Type B pancreatic cell (in vitro differentiated cells): ENCODE measurements around the gene ATP5F1D. TPM values are rescaled to one million over a fixed set of nuclear protein-coding genes. Genes with fewer than 3 reads are reported as not detected.
"Not testable (repeated sequence)": the region's sequence is repeated elsewhere in the genome, so short reads cannot be mapped to it uniquely, and the experiment has no call there.

ENCODE experiments used
- DNase-seq: peaks from one replicate; pipeline ENCODE4 v3.0.0; 2021; ENCODE audit warnings: mixed read lengths; ENCODE audit not compliant: unreplicated experiment; ENCODE audit errors: extremely low spot score
- H3K27ac Mint-ChIP-seq: 2 replicates; pipeline ENCODE4 v1.8.0; 2021; ENCODE audit warnings: mild to moderate bottlenecking, mixed read lengths
- H3K27me3 Mint-ChIP-seq: 2 replicates; pipeline ENCODE4 v1.8.0; 2021; ENCODE audit warnings: mixed read lengths
- H3K36me3 Mint-ChIP-seq: 2 replicates; pipeline ENCODE4 v1.8.0; 2021; ENCODE audit warnings: mixed read lengths
- H3K4me1 Mint-ChIP-seq: one replicate; pipeline ENCODE4 v1.8.0; 2021; ENCODE audit warnings: mixed read lengths; ENCODE audit not compliant: unreplicated experiment
- H3K4me3 Mint-ChIP-seq: 2 replicates; pipeline ENCODE4 v1.8.0; 2021; ENCODE audit warnings: mild to moderate bottlenecking, mixed read lengths
- H3K9me3 Mint-ChIP-seq: 2 replicates; pipeline ENCODE4 v1.8.0; 2021; ENCODE audit warnings: mixed read lengths
- long read RNA-seq: library from polyadenylated mRNA; unstranded; transcript quantifications from one replicate; pipeline ENCODE4 v2.0.0, GENCODE V29; 2020
- total RNA-seq: library from RNA; stranded (reverse); gene quantifications from 2 replicates; pipeline ENCODE4 v1.2.1, GENCODE V29; 2021; ENCODE audit warnings: low replicate concordance
- TF ChIP-seq, protein P1 (sequence below): fragments of 200-600 bp; sonication (generic); conservative IDR thresholded peaks from 2 replicates; pipeline ENCODE4 v1.5.0; 2021; ENCODE audit warnings: antibody characterized with exemption, mild to moderate bottlenecking

ATP5F1D gene
- 165 and 197 TPM in 2 replicates for total RNA-seq
- long read RNA-seq, transcript ATP5F1D-202 (5 exons, 704 nt) = major isoform, 9 of 12 reads
- long read RNA-seq, partial matches to known transcripts = 3 of 12 reads
- long read RNA-seq, other reads (novel, unspliced or antisense) = 0 of 12 reads

DNA sequence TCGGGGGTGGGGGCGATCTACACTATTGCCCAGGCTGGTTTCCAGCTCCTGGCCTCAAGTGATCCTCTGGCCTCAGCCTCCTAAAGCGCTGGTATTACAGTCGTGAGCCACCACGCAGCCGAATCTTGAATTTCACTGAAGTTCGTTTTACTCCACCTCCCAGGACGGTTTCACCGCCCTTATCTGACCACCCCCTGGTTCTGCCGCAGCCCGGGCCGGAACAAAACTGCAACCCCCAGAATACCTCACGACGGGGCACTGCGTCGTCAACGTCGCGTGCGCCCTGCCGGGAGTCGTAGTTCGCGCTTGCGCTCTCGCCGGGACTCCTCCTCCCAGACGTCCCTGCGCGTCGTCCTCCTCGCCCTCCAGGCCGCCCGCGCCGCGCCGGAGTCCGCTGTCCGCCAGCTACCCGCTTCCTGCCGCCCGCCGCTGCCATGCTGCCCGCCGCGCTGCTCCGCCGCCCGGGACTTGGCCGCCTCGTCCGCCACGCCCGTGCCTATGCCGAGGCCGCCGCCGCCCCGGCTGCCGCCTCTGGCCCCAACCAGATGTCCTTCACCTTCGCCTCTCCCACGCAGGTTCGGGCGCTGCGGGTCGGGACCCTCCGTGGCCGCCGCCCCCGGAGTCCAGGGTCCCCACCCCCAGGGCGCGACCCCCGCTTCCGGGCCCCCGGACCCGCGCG lies at the start of gene ATP5F1D:
Gene ATP5F1D, plus strand, starts transcription at position 335 of the 679 bp plus-strand sequence. Its CDS starts 100 bp downstream, at position 435.
- TF ChIP-seq, protein P1, sequence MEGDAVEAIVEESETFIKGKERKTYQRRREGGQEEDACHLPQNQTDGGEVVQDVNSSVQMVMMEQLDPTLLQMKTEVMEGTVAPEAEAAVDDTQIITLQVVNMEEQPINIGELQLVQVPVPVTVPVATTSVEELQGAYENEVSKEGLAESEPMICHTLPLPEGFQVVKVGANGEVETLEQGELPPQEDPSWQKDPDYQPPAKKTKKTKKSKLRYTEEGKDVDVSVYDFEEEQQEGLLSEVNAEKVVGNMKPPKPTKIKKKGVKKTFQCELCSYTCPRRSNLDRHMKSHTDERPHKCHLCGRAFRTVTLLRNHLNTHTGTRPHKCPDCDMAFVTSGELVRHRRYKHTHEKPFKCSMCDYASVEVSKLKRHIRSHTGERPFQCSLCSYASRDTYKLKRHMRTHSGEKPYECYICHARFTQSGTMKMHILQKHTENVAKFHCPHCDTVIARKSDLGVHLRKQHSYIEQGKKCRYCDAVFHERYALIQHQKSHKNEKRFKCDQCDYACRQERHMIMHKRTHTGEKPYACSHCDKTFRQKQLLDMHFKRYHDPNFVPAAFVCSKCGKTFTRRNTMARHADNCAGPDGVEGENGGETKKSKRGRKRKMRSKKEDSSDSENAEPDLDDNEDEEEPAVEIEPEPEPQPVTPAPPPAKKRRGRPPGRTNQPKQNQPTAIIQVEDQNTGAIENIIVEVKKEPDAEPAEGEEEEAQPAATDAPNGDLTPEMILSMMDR = no peak
- no peaks in the 10 kb centered on the region for H3K36me3 Mint-ChIP-seq
- H3K4me1 Mint-ChIP-seq = peaks cover 12% of the 10 kb centered on the region
- H3K27ac Mint-ChIP-seq = peak within 1 kb of the TSS; percentile 93
- H3K27me3 Mint-ChIP-seq = no peaks in the 10 kb centered on the region
- DNase-seq = peak; percentile 92
- H3K9me3 Mint-ChIP-seq = no peaks in the 10 kb centered on the region
- H3K4me3 Mint-ChIP-seq = peak within 1 kb of the TSS; percentile 92

DNA sequence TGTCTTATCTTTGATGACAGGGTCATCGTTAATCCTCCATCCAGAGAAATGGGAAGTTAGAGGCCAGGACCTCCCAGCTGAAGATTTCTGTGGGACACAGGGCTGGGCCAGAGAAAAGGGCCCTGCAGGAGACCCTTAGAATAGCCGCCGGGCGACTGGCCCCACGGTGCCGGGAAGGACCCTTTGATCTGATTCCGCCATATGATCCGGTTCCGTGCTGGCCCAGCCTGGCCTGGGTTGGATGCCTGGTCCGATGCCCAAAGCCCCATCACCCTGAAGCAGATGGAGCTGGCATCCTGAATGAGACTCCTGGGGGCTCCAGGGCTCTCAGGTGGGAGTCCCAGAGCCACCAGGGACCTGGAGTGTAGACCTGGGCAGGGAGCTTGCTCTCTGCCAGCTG lies 42.0 kb upstream of the ATP5F1D start:
- no peaks in the 10 kb centered on the region for H3K36me3 Mint-ChIP-seq
- H3K4me1 Mint-ChIP-seq = peaks cover 11% of the 10 kb centered on the region
- TF ChIP-seq, protein P1 = no peak
- H3K9me3 Mint-ChIP-seq = no peaks in the 10 kb centered on the region
- no peak overlapping the region for H3K4me3 Mint-ChIP-seq
- H3K27me3 Mint-ChIP-seq = no peaks in the 10 kb centered on the region
- no peak for DNase-seq
- no peak overlapping the region for H3K27ac Mint-ChIP-seq

DNA sequence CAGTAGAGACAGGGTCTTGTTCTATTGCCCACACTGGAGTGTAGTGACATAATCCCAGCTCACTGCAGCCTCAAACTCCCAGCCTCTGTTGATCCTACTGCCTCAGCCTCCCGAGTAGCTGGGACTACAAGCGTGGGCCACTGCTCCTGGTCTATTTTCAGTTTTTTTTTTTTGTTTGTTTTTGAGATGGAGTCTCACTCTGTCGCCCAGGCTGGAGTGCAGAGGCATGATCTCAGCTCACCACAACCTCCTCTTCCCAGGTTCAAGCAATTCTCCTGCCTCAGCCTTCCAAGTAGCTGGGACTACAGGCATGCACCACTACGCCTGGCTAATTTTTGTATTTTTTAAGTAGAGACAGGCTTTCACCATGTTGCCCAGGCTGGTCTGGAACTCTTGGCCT lies 40.9 kb upstream of the ATP5F1D start:
- DNase-seq, H3K36me3 Mint-ChIP-seq, H3K4me3 Mint-ChIP-seq, H3K27me3 Mint-ChIP-seq, H3K27ac Mint-ChIP-seq, H3K9me3 Mint-ChIP-seq: not testable (repeated sequence)
- H3K4me1 Mint-ChIP-seq = peaks cover 11% of the 10 kb centered on the region

DNA sequence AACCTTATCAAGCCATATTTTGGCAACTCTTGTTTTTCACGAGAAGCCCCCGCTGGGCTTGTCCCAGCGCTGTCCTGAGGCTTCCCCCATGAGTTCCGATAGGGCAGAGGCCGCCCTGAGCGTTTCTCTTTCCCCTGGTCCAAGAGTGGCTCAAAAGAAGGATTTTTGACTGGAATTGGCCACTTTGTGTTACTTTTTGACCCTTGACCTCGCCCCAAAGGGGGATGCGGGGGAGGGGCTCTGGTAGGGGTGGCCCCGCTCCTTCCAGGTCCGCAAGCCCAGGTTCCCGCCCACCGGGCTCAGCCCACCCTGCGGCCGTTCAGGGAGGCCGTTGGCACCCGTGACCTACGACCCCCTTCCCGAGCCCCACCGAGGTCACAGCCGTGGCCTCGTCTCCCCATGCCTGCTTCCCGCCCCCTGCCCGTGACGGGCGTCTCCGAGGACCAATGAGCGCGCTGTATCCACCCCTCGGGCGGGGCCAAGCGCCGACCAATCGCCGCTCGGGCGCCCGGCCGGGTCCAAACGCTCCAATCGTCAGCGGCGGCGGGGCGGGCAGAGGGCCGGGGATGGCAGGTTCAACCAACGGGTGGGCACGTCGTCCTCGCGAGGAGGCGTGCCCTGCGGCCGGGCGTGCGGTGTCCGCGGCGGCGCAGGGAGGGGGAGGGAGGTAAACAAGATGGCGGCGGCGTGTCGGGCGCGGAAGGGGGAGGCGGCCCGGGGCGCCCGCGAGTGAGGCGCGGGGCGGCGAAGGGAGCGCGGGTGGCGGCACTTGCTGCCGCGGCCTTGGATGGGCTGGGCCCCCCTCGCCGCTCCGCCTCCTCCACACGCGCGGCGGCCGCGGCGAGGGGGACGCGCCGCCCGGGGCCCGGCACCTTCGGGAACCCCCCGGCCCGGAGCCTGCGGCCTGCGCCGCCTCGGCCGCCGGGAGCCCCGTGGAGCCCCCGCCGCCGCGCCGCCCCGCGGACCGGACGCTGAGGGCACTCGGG lies 36.1 kb upstream of the ATP5F1D start, which contains the start of gene STK11:
Gene STK11, plus strand, starts transcription at position 665 of the 986 bp plus-strand sequence. CDS start 1,136 bp downstream, outside the sequence.
- no peaks in the 10 kb centered on the region for H3K36me3 Mint-ChIP-seq
- H3K27me3 Mint-ChIP-seq = no peaks in the 10 kb centered on the region
- no peaks in the 10 kb centered on the region for H3K9me3 Mint-ChIP-seq
- TF ChIP-seq, protein P1 = no peak
- peak within 1 kb of the TSS; percentile 90 for H3K4me3 Mint-ChIP-seq
- peaks cover 11% of the 10 kb centered on the region for H3K4me1 Mint-ChIP-seq
- peak; percentile 100 for DNase-seq
- peak within 1 kb of the TSS; percentile 87 for H3K27ac Mint-ChIP-seq

DNA sequence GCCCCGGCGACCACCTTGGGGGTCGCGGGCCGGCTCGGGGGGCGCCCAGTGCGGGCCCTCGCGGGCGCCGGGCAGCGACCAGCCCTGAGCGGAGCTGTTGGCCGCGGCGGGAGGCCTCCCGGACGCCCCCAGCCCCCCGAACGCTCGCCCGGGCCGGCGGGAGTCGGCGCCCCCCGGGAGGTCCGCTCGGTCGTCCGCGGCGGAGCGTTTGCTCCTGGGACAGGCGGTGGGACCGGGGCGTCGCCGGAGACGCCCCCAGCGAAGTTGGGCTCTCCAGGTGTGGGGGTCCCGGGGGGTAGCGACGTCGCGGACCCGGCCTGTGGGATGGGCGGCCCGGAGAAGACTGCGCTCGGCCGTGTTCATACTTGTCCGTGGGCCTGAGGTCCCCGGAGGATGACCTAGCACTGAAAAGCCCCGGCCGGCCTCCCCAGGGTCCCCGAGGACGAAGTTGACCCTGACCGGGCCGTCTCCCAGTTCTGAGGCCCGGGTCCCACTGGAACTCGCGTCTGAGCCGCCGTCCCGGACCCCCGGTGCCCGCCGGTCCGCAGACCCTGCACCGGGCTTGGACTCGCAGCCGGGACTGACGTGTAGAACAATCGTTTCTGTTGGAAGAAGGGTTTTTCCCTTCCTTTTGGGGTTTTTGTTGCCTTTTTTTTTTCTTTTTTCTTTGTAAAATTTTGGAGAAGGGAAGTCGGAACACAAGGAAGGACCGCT lies 35.2 kb upstream of the ATP5F1D start:
- TF ChIP-seq, protein P1 = no peak
- Mint-ChIP-seq H3K9me3 (no peaks in the 10 kb centered on the region), H3K4me3 (peak overlapping the region; percentile 90), H3K4me1 (peaks cover 11% of the 10 kb centered on the region), H3K27me3 (no peaks in the 10 kb centered on the region), H3K36me3 (no peaks in the 10 kb centered on the region), H3K27ac (peak overlapping the region; percentile 87)
- DNase-seq = no peak
